HG03457 (cell line): ENCODE results near the gene HIVEP3.

Experiments used
- ATAC-seq: cut with Tn5 transposase; IDR thresholded peaks from one replicate; pipeline ENCODE4 v1.9.1; 2021; ENCODE audit warnings: moderate number of reproducible peaks; ENCODE audit not compliant: unreplicated experiment

Gene HIVEP3

DNA sequence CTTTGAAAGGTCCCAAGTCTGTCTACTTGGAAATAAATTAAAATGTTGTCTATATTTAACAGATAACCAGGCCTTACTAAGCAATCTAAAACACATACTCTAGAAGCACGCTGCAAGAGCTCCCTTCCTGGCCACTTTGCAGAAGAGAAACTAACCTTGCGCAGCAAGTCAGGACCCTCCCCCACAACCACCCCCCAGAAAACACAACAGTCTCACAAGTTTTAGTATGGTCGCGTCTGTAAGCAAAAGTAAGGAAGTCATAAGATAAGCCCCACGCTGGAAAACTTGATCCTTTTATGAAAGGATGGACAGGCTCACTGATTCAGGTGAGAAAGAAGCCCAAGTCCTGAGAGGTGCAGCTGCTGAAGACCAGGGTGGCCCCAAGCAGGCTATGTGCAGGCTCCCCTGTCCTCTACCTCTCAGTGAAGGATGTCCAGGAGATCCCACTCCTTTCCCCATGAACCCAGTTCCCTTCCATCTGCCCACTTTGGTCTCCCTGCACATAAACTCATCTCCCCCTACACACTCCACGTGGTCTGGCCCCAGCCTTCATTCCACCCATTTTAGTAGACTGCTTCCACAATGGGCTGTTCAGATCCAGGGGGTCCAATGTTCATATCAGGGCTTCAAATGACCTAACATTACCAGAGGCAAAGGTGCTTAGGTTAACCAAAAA lies 23.8 kb downstream of the HIVEP3 start:
- no peak for ATAC-seq

GRCh38 chr1:41894101-41894807 lies 24.5 kb downstream of the HIVEP3 start:
- ATAC-seq: no peak

DNA sequence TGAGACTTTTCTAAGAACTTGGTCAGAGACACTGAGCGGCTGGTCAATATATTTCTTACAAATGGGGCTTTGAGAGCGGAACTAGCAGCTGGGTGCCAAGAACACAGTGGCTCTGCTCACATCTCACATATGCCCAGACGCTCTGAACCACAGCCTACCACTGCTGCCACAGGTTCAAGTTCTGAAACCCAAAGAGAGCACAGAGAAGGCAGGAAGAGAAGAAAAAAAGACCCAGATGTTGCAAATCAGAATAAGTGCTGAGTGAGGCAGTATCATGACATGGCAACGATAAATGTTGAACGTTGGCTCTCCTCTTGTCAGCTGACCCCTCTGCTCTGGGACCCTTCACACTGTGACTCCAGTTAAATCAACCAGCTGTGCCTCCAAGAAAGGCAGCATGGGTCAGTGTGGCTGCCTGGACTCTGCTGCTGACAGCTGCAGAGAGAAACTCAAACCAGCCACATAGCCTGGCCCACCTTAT lies 26.4 kb downstream of the HIVEP3 start:
- ATAC-seq: no peak

DNA sequence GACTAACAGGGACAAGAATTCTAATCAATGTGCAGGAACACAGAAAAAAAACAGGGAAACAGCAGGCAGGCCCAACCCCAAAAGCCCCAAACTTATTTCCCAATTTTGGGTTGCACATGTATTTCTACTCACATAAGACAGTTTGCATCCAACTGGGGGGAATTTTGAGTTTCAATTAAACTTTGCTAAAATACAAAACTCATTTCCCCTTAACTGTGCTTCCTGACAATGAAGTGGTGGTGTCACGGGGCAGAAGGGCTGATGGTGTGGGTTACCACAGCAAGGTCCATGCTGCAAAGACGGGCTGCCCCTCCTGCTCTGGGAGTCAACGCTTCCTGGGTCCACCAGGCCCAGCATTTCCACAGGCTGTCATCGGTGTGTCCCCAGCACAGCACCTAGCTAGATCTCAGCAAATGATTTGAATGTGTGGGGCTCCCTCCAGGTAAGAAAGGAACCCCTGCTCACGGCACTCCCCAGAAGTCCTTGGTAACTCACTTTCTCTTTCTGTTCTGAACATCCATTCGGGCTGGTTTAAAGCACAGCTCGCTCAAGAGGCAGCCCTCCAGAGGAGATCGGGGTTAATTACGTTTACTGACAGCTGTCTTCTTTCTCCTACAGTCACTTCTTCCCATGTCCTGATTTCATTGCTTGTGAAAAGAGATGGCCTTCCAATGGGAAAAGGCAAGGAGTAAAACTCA lies 27.4 kb downstream of the HIVEP3 start:
- peak; percentile 87 for ATAC-seq

GRCh38 chr1:41890825-41891198 lies 27.9 kb downstream of the HIVEP3 start:
- ATAC-seq: no peak

DNA sequence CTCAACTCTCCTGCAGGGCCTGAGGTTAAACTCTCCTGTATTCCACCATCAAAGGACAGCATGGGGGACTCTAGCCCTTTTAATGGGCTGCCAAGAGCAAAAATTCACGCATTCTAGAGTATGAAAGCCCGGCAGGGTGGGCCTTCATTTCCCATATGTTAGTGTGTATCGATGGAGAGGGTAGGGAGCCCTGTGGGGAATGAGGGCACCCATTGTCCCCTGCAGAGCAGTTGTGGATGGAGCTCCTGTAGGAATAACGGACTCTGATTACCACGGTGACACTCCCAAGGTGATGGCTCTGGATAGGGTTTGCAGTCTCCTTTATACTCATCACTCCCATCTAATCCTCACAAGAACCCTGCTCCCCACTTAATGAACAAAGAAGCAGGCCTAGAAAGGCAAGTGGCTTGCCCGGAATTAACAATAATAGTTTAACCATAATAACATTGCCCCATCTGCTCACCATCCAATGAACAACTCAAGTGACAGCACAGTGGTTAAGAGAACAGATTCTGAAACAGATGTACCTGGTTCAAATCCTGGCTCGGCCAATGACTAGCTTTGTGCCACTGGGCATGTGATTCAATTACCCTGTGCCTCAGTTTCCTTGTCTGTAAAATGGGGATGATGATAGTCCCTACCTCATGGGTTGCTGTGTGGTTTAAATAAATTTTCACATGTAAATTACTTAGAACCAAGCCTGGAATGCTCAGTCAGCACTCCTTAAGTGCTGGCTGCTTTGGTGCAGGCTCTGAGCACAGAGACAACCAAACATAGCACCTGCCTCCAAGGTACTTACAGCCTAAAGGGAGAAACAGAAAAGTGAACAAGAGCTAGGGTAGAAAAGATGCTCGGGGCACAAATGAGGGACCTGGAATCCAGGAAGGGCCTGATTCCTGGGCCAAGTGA lies 29.0 kb downstream of the HIVEP3 start:
- ATAC-seq: no peak

- no peak for ATAC-seq
Measured at GRCh38 chr1:41888756-41889155, 30.0 kb downstream of the HIVEP3 start.

GRCh38 chr1:41887365-41887764 lies 31.4 kb downstream of the HIVEP3 start:
- no peak for ATAC-seq

- no peak for ATAC-seq
Measured at GRCh38 chr1:41884256-41885230, 34.2 kb downstream of the HIVEP3 start.

- ATAC-seq: no peak
Measured at GRCh38 chr1:41883507-41883906, 35.2 kb downstream of the HIVEP3 start.

DNA sequence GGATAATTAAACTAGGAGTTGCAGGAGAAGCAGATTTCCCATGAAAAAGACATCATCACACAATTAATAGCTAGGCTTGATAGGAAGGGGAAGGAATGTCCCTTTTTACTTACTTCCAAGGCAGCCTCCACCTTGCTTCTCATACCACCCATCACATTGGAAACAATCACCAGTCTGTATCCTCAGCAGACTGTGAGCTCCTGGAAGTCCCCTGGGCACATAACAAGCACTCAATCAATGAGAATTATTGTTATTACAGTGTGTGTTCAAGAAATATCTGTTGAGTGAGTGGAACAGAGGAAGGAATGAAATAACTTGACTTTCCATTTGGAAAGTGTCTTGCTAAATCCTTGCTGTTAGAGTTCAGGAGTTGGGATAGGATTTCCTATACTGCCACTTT lies 36.2 kb downstream of the HIVEP3 start:
- no peak for ATAC-seq

- ATAC-seq: no peak
Measured at GRCh38 chr1:41882068-41882477, 36.6 kb downstream of the HIVEP3 start.

- ATAC-seq: no peak
Measured at GRCh38 chr1:41880950-41881885, 37.5 kb downstream of the HIVEP3 start.

GRCh38 chr1:41880261-41880660 lies 38.5 kb downstream of the HIVEP3 start:
- no peak for ATAC-seq

GRCh38 chr1:41879617-41880016 lies 39.1 kb downstream of the HIVEP3 start:
- ATAC-seq: no peak

DNA sequence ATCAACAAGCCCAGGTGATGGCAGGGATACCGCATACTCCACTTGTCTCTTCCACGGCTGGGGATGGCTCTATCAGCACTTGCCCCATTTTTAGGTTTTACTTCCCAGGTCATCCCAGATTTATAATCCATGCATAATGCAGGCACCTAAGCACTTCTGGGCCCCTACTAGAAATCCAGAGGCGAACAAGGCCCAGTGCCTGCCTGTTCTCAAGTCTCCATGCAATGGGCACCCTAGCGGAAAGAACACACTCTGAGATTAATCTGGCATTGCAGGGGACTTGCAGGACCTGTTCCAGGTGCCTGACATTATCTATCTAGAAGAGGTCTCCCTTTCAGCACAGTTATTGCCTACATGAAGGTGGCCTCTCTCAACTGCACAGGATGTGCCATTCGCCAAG lies 39.8 kb downstream of the HIVEP3 start:
- no peak for ATAC-seq

GRCh38 chr1:41878495-41878894 lies 40.2 kb downstream of the HIVEP3 start:
- ATAC-seq: no peak

DNA sequence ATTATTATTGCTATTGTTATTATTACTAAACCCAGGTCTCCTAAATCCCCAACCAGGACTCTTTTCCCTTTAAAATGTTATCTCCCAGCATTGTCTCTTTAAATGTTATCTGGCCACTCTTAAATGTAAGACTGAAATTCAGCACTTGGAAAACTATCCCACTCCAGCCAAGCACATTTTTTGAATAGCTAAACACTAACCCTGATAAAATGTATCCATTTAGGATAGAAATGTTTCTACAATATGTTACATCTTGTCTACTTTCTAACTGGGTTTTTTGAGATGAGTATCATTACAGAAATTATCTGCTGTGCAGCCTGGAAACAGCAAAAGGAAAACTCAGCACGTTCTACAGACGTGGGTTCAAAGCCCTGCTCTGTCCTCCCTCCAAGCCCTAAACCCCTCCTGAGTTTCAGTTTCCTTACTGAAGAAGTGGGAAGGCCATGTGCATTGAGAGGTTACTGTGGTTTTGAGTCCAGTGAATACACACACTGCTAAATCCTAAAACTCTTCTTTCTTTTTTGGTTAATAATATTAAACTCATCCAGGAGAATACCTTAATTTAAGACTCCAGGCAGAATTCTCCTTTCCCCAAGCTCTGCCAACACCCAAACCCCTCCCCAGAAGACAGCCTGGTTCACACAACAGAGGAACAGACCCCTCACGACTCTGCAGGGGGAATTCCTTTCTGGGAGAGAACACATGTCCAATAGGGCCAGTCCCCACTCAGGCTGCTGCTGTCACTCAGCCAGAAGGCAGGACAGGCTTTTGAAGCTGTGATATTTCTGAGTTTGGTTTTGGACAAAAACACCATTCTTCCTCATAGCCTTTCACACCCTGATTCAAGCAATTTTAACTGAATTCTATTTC lies 41.9 kb downstream of the HIVEP3 start:
- ATAC-seq: no peak
